ENCODE data around the gene DCTD. TPM values are rescaled to one million over a fixed set of nuclear protein-coding genes. Genes with fewer than 3 reads are reported as not detected.

The DCTD gene
- total and polyA plus RNA-seq, 10 of the 15 experiments (the other 5 are each of a cell fraction or from before 2014, with no cell fraction given), result 37.8 to 137 (median 92.1) TPM

GRCh38 chr4:182903013-182903412, 14.2 kb downstream of the DCTD start:
- Histone ChIP-seq H3K27me3 (replicated peaks in 1 of 2; ENCODE audit: control insufficient read depth in 2 of 2, insufficient read depth in 2 of 2, low read length in 1 of 2) (no peaks in the 10 kb centered on the region), H3K79me2 (ENCODE audit: control insufficient read depth, insufficient read depth, low read length) (no peaks in the 10 kb centered on the region), H3K27ac (ENCODE audit: control insufficient read depth, insufficient read depth) (no peak overlapping the region), H3K9ac (ENCODE audit: control insufficient read depth, insufficient read depth, low read length) (no peak overlapping the region), H2AFZ (ENCODE audit: control insufficient read depth, low read depth, low read length) (no peak overlapping the region), H3K9me3 (replicated peaks; ENCODE audit: control insufficient read depth, insufficient read depth, low read length) (no peaks in the 10 kb centered on the region), H3K4me2 (ENCODE audit: control insufficient read depth, insufficient read depth) (no peak overlapping the region), H3K4me1 (ENCODE audit: control insufficient read depth, insufficient read depth, low read length) (no peaks in the 10 kb centered on the region), H3K4me3 (no peak overlapping the region), H4K20me1 (ENCODE audit: control insufficient read depth, insufficient read depth) (no peaks in the 10 kb centered on the region), H3K36me3 (ENCODE audit: control insufficient read depth in 2 of 2, insufficient read depth in 2 of 2, low read length in 1 of 2) (peaks cover 12 to 13% of the 10 kb centered on the region in 2 experiments; a peak in 3 of 4 replicates)
- intact Hi-C loops (cut with micrococcal nuclease; ENCODE audit: unreplicated experiment) (no loop called here), in situ Hi-C loops (cut with MboI) (no loop called here)
- ChIA-PET CTCF (no interaction called here), RAD21 (ENCODE audit: unreplicated experiment) (no interaction called here), SMC1A (ENCODE audit: uncharacterized antibody, unreplicated experiment) (no interaction called here), POLR2A (no interaction called here)
- TF ChIP-seq HDAC6 (IDR thresholded peaks at IDR 0.05; ENCODE audit: unreplicated experiment) (no peak), SMAD5 (IDR thresholded peaks at IDR 0.05; ENCODE audit: low read depth) (no peak), HCFC1 (IDR thresholded peaks at IDR 0.05; ENCODE audit: low read length) (no peak)
- TF ChIP-seq, protein P1, sequence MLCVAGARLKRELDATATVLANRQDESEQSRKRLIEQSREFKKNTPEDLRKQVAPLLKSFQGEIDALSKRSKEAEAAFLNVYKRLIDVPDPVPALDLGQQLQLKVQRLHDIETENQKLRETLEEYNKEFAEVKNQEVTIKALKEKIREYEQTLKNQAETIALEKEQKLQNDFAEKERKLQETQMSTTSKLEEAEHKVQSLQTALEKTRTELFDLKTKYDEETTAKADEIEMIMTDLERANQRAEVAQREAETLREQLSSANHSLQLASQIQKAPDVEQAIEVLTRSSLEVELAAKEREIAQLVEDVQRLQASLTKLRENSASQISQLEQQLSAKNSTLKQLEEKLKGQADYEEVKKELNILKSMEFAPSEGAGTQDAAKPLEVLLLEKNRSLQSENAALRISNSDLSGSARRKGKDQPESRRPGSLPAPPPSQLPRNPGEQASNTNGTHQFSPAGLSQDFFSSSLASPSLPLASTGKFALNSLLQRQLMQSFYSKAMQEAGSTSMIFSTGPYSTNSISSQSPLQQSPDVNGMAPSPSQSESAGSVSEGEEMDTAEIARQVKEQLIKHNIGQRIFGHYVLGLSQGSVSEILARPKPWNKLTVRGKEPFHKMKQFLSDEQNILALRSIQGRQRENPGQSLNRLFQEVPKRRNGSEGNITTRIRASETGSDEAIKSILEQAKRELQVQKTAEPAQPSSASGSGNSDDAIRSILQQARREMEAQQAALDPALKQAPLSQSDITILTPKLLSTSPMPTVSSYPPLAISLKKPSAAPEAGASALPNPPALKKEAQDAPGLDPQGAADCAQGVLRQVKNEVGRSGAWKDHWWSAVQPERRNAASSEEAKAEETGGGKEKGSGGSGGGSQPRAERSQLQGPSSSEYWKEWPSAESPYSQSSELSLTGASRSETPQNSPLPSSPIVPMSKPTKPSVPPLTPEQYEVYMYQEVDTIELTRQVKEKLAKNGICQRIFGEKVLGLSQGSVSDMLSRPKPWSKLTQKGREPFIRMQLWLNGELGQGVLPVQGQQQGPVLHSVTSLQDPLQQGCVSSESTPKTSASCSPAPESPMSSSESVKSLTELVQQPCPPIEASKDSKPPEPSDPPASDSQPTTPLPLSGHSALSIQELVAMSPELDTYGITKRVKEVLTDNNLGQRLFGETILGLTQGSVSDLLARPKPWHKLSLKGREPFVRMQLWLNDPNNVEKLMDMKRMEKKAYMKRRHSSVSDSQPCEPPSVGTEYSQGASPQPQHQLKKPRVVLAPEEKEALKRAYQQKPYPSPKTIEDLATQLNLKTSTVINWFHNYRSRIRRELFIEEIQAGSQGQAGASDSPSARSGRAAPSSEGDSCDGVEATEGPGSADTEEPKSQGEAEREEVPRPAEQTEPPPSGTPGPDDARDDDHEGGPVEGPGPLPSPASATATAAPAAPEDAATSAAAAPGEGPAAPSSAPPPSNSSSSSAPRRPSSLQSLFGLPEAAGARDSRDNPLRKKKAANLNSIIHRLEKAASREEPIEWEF (IDR thresholded peaks at IDR 0.05; ENCODE audit: insufficient replicate concordance, low read depth, low read length), result no peak
- TF ChIP-seq, protein P2, sequence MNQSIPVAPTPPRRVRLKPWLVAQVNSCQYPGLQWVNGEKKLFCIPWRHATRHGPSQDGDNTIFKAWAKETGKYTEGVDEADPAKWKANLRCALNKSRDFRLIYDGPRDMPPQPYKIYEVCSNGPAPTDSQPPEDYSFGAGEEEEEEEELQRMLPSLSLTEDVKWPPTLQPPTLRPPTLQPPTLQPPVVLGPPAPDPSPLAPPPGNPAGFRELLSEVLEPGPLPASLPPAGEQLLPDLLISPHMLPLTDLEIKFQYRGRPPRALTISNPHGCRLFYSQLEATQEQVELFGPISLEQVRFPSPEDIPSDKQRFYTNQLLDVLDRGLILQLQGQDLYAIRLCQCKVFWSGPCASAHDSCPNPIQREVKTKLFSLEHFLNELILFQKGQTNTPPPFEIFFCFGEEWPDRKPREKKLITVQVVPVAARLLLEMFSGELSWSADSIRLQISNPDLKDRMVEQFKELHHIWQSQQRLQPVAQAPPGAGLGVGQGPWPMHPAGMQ (IDR thresholded peaks at IDR 0.05; ENCODE audit: borderline replicate concordance), result no peak
- WGBS (ENCODE audit: insufficient coverage, insufficient replicate concordance, low lambda C conversion rate, missing lambda C conversion rate), result 97% methylated on average over 9 of the region's 9 CpGs
- no peak for DNase-seq (ENCODE audit: low read depth, low spot score)
- no peak for FAIRE-seq
- no peak for ATAC-seq
- BruUV-seq (replicated peaks), result no TSS peak
